Adrenal gland (tissue), 12 donors: Measurements from ENCODE around the gene NDOR1. TPM values are rescaled to one million over a fixed set of nuclear protein-coding genes. Genes with fewer than 3 reads are reported as not detected.

Source experiments
- DNase-seq, 7 donors: peaks; one replicate each; pipeline ENCODE4 v3.0.0-alpha.2; 2019 to 2020
- H3K27ac ChIP-seq, 5 donors: fragments of 200-600 bp; sonication (generic) in 4 of 5; 1 replicate in 3 of 5; 2 replicates in 2 of 5; pipeline versions ENCODE4 v1.5.1 to v1.8.0; 2016 to 2020; ENCODE audit warnings: mild to moderate bottlenecking in 1 of 5
- H3K27me3 ChIP-seq: fragments of 200-600 bp; 2 replicates; pipeline ENCODE4 v1.8.0; 2021
- H3K36me3 ChIP-seq, 2 donors: fragments of 200-600 bp; replicated peaks in 1 of 2; 1 replicate in 1 of 2; 2 replicates in 1 of 2; pipeline versions ENCODE4 v1.5.1 to v1.8.0; 2018 to 2022
- H3K4me1 ChIP-seq, 2 donors: fragments of 200-600 bp; replicated peaks in 1 of 2; 1 replicate in 1 of 2; 2 replicates in 1 of 2; pipeline versions ENCODE4 v1.5.1 to v1.8.0; 2018 to 2021
- H3K4me3 ChIP-seq, 4 donors: fragments of 200-600 bp; sonication (generic) in 3 of 4; one replicate each; pipeline ENCODE4 v1.5.1; 2016 to 2018
- H3K9me3 ChIP-seq, 3 donors: fragments of 200-600 bp; sonication (generic) in 1 of 3; replicated peaks in 1 of 3; 1 replicate in 2 of 3; 2 replicates in 1 of 3; pipeline versions ENCODE4 v1.5.1 to v1.8.0; 2016 to 2021
- POLR2A ChIP-seq, 2 donors: fragments of 450-650 bp; IDR thresholded peaks; one replicate each; pipeline ENCODE4 v1.6.1; 2017; ENCODE audit warnings: antibody characterized with exemption in 2 of 2, mild to moderate bottlenecking in 2 of 2, moderate library complexity in 1 of 2
- WGBS, 4 donors: extraction: QIAGEN DNeasy Blood & Tissue Kit in 2 of 4; methylation state at CpG; one replicate each; pipeline versions ENCODE4 v1.1.5 to v1.1.7; 2013 to 2017; 5-methylcytosine and 5-hydroxymethylcytosine counted together
- intact Hi-C, 2 donors: fragments of 100-400 bp; cut with DNase I; formaldehyde crosslinking; loops; one replicate each; pipeline versions ENCODE4 v1.14.1 to v1.15.0; 2022 to 2023
- polyA plus RNA-seq, 3 donors: library from polyadenylated mRNA; stranded (reverse); fragments of 200-250 nt in 2 of 3; fragments of 350-450 nt in 1 of 3; fragmentation: Illumina TruSeq in 1 of 3; extraction: RNeasy Lipid Tissue Mini Kit (QIAGEN cat#74804) in 1 of 3; gene quantifications; one replicate each; pipeline ENCODE4 v1.2.3, GENCODE V29; 2013 to 2014
- total RNA-seq, 9 donors: library from RNA; depleted of rRNA in 4 of 9; stranded (reverse); fragments of >200 nt in 4 of 9; fragments of 120-200 nt in 1 of 9; fragmentation: NEBNext Ultra II Directional in 1 of 9; extraction: Animal tissue kit (Norgen Biotek cat#: 25700) in 1 of 9; gene quantifications; one replicate each; pipeline versions ENCODE4 v1.1.0 to v1.2.4, GENCODE V29; 2013 to 2023
- TF ChIP-seq, protein P1 (sequence below), 6 experiments: fragments of 450-650 bp in 4 of 6; fragments of 200-600 bp in 2 of 6; sonication (generic) in 1 of 6; IDR thresholded peaks; 1 replicate in 5 of 6; 2 replicates in 1 of 6; pipeline versions ENCODE4 v1.5.1 to v1.8.0; 2016 to 2021; ENCODE audit warnings: antibody characterized with exemption in 6 of 6, mild to moderate bottlenecking in 2 of 6, moderate library complexity in 1 of 6
- donor health status: healthy with polysubstance abuse.
- donor health status: Bipolar disorder and iron deficiency.
- donor health status: DM: yes; HTN: yes; CAD: no.
- donor health status: DM: no; HTN: no; CAD: no.
- donor health status: DM: no; HTN: no; CAD: no.
- donor health status: DM: yes; HTN: yes; CAD: no.

The NDOR1 gene
- total and polyA plus RNA-seq, 12 donors: 1.6 to 36.4 (median 13.7) TPM

DNA sequence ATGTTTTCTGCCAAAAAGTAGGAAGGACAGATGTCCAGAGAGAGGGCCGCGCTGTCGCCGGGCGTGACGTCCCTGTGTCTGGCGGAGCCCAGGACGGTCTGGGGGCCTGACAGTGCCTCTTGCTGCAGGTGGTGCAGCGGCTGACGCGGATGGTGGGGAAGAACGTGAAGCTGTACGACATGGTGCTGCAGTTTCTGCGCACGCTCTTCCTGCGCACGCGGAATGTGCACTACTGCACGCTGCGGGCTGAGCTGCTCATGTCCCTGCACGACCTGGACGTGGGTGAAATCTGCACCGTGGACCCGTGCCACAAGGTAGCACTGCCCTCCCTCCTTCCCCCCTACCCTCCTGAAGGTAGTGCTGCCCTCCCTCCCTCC is 57.4 kb downstream of the NDOR1 start:
- TF ChIP-seq, protein P1, sequence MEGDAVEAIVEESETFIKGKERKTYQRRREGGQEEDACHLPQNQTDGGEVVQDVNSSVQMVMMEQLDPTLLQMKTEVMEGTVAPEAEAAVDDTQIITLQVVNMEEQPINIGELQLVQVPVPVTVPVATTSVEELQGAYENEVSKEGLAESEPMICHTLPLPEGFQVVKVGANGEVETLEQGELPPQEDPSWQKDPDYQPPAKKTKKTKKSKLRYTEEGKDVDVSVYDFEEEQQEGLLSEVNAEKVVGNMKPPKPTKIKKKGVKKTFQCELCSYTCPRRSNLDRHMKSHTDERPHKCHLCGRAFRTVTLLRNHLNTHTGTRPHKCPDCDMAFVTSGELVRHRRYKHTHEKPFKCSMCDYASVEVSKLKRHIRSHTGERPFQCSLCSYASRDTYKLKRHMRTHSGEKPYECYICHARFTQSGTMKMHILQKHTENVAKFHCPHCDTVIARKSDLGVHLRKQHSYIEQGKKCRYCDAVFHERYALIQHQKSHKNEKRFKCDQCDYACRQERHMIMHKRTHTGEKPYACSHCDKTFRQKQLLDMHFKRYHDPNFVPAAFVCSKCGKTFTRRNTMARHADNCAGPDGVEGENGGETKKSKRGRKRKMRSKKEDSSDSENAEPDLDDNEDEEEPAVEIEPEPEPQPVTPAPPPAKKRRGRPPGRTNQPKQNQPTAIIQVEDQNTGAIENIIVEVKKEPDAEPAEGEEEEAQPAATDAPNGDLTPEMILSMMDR (IDR thresholded peaks at IDR 0.05): no peak
- TF ChIP-seq POLR2A (IDR thresholded peaks at IDR 0.05): no peak
- Histone ChIP-seq H3K4me3 (no peak overlapping the region), H3K9me3 (no peaks in the 10 kb centered on the region), H3K36me3 (peaks cover 0 to 43% of the 10 kb centered on the region in 2 donors), H3K27ac (no peak overlapping the region), H3K27me3 (no peaks in the 10 kb centered on the region), H3K4me1 (no peaks in the 10 kb centered on the region)
- intact Hi-C loops: no loop called here
- WGBS, 4 donors: 86 to 92% (median 90%) methylated on average over 23 to 24 of the region's 24 CpGs
- no peak for DNase-seq

GRCh38 chr9:137263506-137263905 is 58.0 kb downstream of the NDOR1 start:
- Histone ChIP-seq H3K4me1 (peaks cover 0 to 3% of the 10 kb centered on the region in 2 donors), H3K27ac (no peak overlapping the region), H3K27me3 (no peaks in the 10 kb centered on the region), H3K4me3 (no peak overlapping the region), H3K9me3 (no peaks in the 10 kb centered on the region), H3K36me3 (peaks cover 0 to 38% of the 10 kb centered on the region in 2 donors)
- DNase-seq: peak in 1 of 7 donors; percentile 15
- intact Hi-C loops: no loop called here
- 81 to 88% (median 84%) methylated on average over 8 to 10 of the region's 10 CpGs for WGBS, 4 donors
- no peak for TF ChIP-seq POLR2A (IDR thresholded peaks at IDR 0.05)
- TF ChIP-seq, protein P1 (IDR thresholded peaks at IDR 0.05): no peak

DNA sequence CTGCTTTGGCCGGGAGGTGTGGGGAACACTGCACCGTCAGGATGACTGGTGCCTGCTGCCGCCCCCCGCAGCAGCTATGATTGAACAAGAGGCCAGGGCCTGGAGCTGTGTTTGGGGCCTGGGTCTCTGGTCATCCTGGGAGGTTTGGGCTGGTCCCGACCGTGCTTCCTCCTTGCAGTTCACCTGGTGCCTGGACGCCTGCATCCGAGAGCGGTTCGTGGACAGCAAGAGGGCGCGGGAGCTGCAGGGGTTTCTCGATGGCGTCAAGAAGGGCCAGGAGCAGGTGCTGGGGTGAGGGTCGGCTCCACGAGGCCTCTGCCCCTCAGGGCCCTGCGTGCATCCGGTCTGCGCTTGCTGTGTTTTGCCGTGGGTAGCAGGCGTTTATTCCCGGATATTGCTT is 58.6 kb downstream of the NDOR1 start:
- DNase-seq: peak in 1 of 7 donors; percentile 16

GRCh38 chr9:137265496-137266161 is 60.1 kb downstream of the NDOR1 start:
- DNase-seq: peak in 2 of 7 donors; percentile 15 to 23
- TF ChIP-seq, protein P1 (IDR thresholded peaks at IDR 0.05): no peak
- no peak for TF ChIP-seq POLR2A (IDR thresholded peaks at IDR 0.05)

More for the DNA sequence above, 58.6 kb downstream of the NDOR1 start:
- intact Hi-C loops: no loop called here
- H3K27me3 ChIP-seq: no peaks in the 10 kb centered on the region
- peaks cover 0 to 34% of the 10 kb centered on the region in 2 donors for H3K36me3 ChIP-seq
- H3K9me3 ChIP-seq: no peaks in the 10 kb centered on the region
- TF ChIP-seq, protein P1 (IDR thresholded peaks at IDR 0.05): no peak
- no peak for TF ChIP-seq POLR2A (IDR thresholded peaks at IDR 0.05)
- no peak overlapping the region for H3K27ac ChIP-seq
- WGBS, 4 donors: 92 to 97% (median 95%) methylated on average over 21 to 22 of the region's 22 CpGs
- no peak overlapping the region for H3K4me3 ChIP-seq
- H3K4me1 ChIP-seq: peaks cover 0 to 8% of the 10 kb centered on the region in 2 donors

More at GRCh38 chr9:137265496-137266161, 60.1 kb downstream of the NDOR1 start:
- no peaks in the 10 kb centered on the region for H3K27me3 ChIP-seq
- intact Hi-C loops: no loop called here
- no peaks in the 10 kb centered on the region for H3K9me3 ChIP-seq
- H3K4me3 ChIP-seq: no peak overlapping the region
- H3K36me3 ChIP-seq: peaks cover 0 to 31% of the 10 kb centered on the region in 2 donors
- peaks cover 4 to 16% of the 10 kb centered on the region in 2 donors for H3K4me1 ChIP-seq
- WGBS, 4 donors: 84 to 96% (median 94%) methylated on average over 11 to 29 of the region's 29 CpGs
- H3K27ac ChIP-seq: no peak overlapping the region
